NCI-H2196 treated with DMSO at 0.1 percent for 48 hours (cell line): ENCODE data around the gene LRRC25.
"Not testable (repeated sequence)": the region's sequence is repeated elsewhere in the genome, so short reads cannot be mapped to it uniquely, and the experiment has no call there.

Experiments used
- DNase-seq: peaks from one replicate; lab custom pipeline; 2025; ENCODE audit not compliant: unreplicated experiment; lab: John Stamatoyannopoulos, UW

The LRRC25 gene

GRCh38 chr19:18405754-18406153, 8.3 kb upstream of the LRRC25 start:
- not testable (repeated sequence) for DNase-seq

GRCh38 chr19:18402455-18403248, 5.2 kb upstream of the LRRC25 start:
- DNase-seq: not testable (repeated sequence)

- no peak for DNase-seq
Measured at GRCh38 chr19:18401580-18402112, 4.2 kb upstream of the LRRC25 start.

GRCh38 chr19:18399008-18399407, 1.6 kb upstream of the LRRC25 start:
- DNase-seq: no peak

GRCh38 chr19:18396471-18397241, 766 bp downstream of the LRRC25 start:
- DNase-seq: no peak

GRCh38 chr19:18393836-18394235, 3.6 kb downstream of the LRRC25 start:
- DNase-seq: no peak

GRCh38 chr19:18392926-18393325, 4.5 kb downstream of the LRRC25 start:
- no peak for DNase-seq

- no peak for DNase-seq
Measured at GRCh38 chr19:18392417-18392816, 5.0 kb downstream of the LRRC25 start.

GRCh38 chr19:18391509-18392075, 5.8 kb downstream of the LRRC25 start:
- no peak for DNase-seq

GRCh38 chr19:18390065-18390907, 7.1 kb downstream of the LRRC25 start:
- DNase-seq: no peak

- no peak for DNase-seq
Measured at GRCh38 chr19:18389726-18390064, 7.7 kb downstream of the LRRC25 start.

- DNase-seq: no peak
Measured at GRCh38 chr19:18388960-18389725, 8.3 kb downstream of the LRRC25 start.

- DNase-seq: peak; percentile 91
Measured at GRCh38 chr19:18388100-18388959, 9.1 kb downstream of the LRRC25 start.

- DNase-seq: no peak
Measured at GRCh38 chr19:18386543-18387271, 10.7 kb downstream of the LRRC25 start.

GRCh38 chr19:18385675-18386542, 11.5 kb downstream of the LRRC25 start, which contains the start of gene GDF15:
TSS of gene GDF15 (plus strand) at chr19:18386158. CDS start at chr19:18386190, 32 bp downstream.
- no peak for DNase-seq

GRCh38 chr19:18385359-18385674, 12.1 kb downstream of the LRRC25 start:
- DNase-seq: no peak

GRCh38 chr19:18384775-18385174, 12.6 kb downstream of the LRRC25 start:
- DNase-seq: no peak

GRCh38 chr19:18383622-18384021, 13.8 kb downstream of the LRRC25 start:
- DNase-seq: not testable (repeated sequence)
